Erythroblast (primary cell): ENCODE data around the gene SINHCAF.
A peak's percentile ranks its signal among the peaks of the same experiment; 100 is the strongest.

ENCODE experiments used
- DNase-seq, 2 experiments: peaks; one replicate each; lab custom pipeline; 2025; lab: John Stamatoyannopoulos, UW
- GATA1 ChIP-seq: IDR thresholded peaks from 2 replicates; pipeline ENCODE4 v1.6.1; 2011; ENCODE audit warnings: low read depth, mild to moderate bottlenecking, control low read depth, low read length, moderate library complexity
- POLR2A ChIP-seq: IDR thresholded peaks from 2 replicates; pipeline ENCODE4 v1.6.1; 2011; ENCODE audit warnings: mild to moderate bottlenecking, low read length

The SINHCAF gene

GRCh38 chr12:31309279-31309678, 16.7 kb downstream of the SINHCAF start:
- no peak for DNase-seq
- no peak for TF ChIP-seq GATA1
- no peak for TF ChIP-seq POLR2A

DNA sequence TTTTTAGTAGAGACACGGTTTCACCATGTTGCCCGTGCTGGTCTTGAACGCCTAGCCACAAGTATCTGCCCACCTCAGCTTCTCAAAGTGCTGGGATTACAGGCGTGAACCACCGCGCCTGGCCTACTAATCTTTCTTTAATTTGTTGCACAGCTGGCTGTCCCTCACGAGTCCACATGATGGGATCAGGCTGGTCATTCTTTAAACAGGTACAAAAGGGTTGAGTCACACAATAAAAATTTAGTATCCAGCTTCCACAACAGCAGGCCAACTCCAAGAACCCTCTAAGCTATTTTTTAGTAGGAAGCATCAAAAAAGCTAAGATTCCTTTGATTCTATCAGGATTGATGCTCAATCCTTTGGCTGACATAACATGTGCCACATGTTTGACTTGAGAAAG, 17.8 kb downstream of the SINHCAF start:
- TF ChIP-seq GATA1 (no peak), POLR2A (no peak)
- DNase-seq, result no peak

GRCh38 chr12:31306866-31307265, 19.1 kb downstream of the SINHCAF start:
- peak; percentile 59 to 65 for DNase-seq
- TF ChIP-seq POLR2A (no peak), GATA1 (no peak)

- no peak for TF ChIP-seq POLR2A
- no peak for TF ChIP-seq GATA1
- no peak for DNase-seq
Observed at GRCh38 chr12:31303466-31303865, 22.5 kb downstream of the SINHCAF start.

GRCh38 chr12:31301311-31301710, 24.6 kb downstream of the SINHCAF start:
- no peak for DNase-seq
- TF ChIP-seq POLR2A (no peak), GATA1 (no peak)

GRCh38 chr12:31300783-31301182, 25.2 kb downstream of the SINHCAF start:
- TF ChIP-seq GATA1 (no peak), POLR2A (no peak)
- DNase-seq, result no peak

DNA sequence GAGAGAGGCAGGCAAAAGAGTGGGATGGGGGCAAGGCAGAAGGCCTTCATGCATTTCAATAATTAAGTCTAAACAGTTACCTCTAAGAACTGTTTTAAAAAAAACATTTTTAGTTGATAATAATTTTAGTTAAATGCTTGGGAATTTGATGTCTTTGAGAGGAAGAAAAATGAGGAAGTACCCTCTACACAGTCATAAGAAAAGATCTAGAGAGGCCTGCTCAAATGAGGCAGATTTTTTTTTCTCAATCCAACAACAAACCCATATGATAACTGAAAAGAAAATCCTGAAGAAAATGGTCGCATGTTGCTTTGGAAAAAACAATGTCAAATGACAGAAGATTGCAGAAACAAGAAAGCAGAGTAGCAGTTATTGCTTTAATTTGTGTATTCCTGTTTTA, 25.6 kb downstream of the SINHCAF start:
- TF ChIP-seq POLR2A (no peak), GATA1 (no peak)
- no peak for DNase-seq

DNA sequence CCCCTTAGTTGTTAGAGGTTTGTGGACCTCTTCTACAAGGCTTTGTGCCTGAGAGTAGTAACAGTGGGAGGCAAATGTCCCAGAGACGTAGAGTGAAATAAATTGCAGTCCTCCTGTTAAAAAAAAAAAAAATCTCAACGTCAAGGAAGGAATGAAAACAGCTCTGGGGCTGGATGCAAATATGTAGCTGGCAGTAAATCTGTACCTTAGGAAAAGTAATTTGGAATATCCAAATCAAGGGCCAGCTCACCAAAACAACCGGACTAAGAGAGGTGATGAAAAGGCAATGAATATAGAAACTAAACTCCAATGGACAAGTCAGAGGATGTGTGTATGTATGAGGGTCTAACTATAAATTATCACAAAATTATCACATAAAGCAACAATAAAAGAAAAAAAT, 27.0 kb downstream of the SINHCAF start:
- no peak for DNase-seq
- TF ChIP-seq GATA1 (no peak), POLR2A (no peak)

GRCh38 chr12:31298515-31298910, 27.4 kb downstream of the SINHCAF start:
- no peak for TF ChIP-seq GATA1
- TF ChIP-seq POLR2A, result no peak
- no peak for DNase-seq

DNA sequence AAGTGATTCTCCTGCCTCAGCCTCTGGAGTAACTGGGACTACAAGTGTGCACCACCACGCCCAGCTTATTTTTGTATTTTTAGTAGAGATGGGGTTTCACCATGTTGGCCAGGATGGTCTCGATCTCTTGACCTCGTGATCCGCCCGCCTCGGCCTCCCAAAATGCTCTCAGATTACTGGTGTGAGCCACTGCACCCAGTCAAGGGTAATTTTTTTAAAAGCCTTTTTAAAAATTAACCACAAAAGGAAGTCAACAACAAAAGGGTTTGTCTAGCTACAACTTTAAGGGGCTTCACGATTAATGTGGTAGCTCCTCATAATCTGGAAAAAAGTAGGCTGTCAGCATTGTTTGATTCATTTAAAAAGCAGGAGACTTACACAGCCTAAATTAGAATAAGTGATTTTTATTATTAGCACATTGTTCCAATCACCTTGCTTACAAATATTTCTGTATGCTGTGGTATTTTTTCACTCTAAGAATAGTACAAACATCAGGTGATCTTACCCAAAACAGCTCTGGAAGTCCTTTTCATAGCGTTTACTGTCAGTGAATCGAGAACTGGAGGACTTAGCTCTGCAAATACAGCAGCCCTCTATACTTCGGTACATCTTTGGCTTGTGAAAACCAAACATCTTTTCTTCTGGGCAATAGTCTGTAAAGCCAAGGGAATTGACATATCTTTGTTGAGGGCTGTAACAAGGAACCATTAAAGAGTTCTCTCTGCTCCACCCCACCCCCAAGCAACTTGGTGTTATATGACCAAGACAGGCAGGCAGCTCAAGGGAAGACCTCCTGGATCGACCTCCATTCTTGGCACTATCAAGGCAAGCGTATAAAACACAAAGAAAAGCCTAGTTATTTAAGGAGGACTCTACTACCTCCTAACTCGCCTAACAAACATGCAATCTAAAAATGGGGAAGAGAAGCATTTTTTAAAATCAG, 28.1 kb downstream of the SINHCAF start:
- TF ChIP-seq GATA1, result no peak
- DNase-seq, result no peak

- DNase-seq, result no peak
- TF ChIP-seq GATA1 (no peak), POLR2A (no peak)
Observed at GRCh38 chr12:31289441-31289840, 36.5 kb downstream of the SINHCAF start.

GRCh38 chr12:31288381-31288780, 37.6 kb downstream of the SINHCAF start:
- DNase-seq, result no peak
- TF ChIP-seq POLR2A, result no peak
- TF ChIP-seq GATA1, result no peak

GRCh38 chr12:31280183-31280582, 45.8 kb downstream of the SINHCAF start:
- no peak for TF ChIP-seq GATA1
- no peak for TF ChIP-seq POLR2A
- no peak for DNase-seq

- DNase-seq, result no peak
- TF ChIP-seq GATA1 (no peak), POLR2A (no peak)
Observed at GRCh38 chr12:31279390-31279924, 46.5 kb downstream of the SINHCAF start.

GRCh38 chr12:31278832-31279231, 47.1 kb downstream of the SINHCAF start:
- TF ChIP-seq POLR2A, result no peak
- TF ChIP-seq GATA1, result no peak
- DNase-seq, result no peak
